Stimulated activated CD4-positive, alpha-beta T cell treated with anti-CD3 and anti-CD28 coated beads, Interleukin-1b, Interleukin-23, amount 100 ng/mL, for 48 hours (primary cell): Measurements from ENCODE around the gene RBM48.

ENCODE experiments used
- DNase-seq: peaks from one replicate; pipeline ENCODE4 v3.0.0-alpha.2; 2020

RBM48 gene

GRCh38 chr7:92546856-92547497, 18.4 kb downstream of the RBM48 start:
- no peak for DNase-seq

- DNase-seq: no peak
These were observed 19.0 kb downstream of the RBM48 start for GRCh38 chr7:92547579-92547978.

- no peak for DNase-seq
These were observed 21.6 kb downstream of the RBM48 start for GRCh38 chr7:92550194-92550593.

DNA sequence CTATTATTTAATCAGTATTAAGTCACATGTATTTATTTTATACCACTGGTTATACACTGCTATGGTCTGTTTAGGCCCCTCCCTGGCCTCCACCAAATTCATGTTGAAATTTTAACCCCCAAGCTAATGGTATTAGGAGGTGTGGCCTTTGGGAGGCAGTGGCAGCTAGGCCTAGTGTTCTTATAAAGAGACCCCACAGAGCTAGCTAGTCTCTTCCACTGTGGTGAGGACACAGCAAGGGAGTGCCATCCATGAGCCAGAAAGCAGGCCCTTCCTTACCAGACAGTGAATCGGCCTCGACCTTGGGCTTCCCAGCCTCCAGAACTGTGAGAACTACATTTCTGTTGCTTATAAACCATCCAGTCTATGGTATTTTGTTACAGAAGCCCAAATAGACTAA, 28.7 kb downstream of the RBM48 start:
- no peak for DNase-seq

GRCh38 chr7:92557808-92558362, 29.3 kb downstream of the RBM48 start:
- DNase-seq: no peak

DNA sequence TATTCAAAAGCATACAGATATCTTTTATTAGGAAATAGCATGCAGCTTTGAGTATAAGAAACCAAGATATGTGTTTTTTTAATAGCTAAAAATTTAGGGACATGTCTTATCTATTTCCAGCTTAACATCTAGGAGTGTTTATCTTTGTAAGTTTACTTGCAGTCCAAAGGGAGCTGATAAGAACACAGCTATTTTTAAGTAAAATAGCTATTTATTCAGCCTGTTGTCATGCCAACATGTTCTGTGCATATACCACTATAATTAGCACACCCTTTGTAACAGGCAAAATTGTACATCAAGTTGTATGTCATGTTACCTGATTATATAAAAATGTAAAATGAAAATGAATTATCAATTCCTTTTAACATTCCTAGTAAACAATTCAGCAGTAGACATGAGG, 32.0 kb downstream of the RBM48 start:
- DNase-seq: no peak

GRCh38 chr7:92563345-92563744, 34.8 kb downstream of the RBM48 start:
- no peak for DNase-seq

DNA sequence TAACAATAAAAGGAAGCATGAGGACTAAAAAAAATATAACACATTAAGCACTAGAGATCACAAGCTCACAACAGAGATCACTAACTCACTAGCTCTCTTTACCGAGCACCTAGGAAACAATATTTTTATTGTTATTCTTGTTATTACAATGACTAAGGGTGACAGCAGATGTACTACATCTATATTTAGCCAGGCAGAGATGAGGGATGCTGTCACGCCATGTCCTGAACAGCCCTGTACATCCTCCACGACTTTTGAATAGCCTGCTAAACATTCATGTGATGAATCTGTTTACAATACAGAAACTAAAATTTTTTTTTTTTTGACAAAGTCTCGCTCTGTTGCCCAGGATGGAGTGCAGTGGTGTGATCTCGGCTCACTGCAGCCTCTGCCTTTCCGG, 38.9 kb downstream of the RBM48 start:
- DNase-seq: no peak

GRCh38 chr7:92569137-92569536, 40.5 kb downstream of the RBM48 start:
- DNase-seq: no peak

GRCh38 chr7:92576296-92576695, 47.7 kb downstream of the RBM48 start:
- DNase-seq: no peak

DNA sequence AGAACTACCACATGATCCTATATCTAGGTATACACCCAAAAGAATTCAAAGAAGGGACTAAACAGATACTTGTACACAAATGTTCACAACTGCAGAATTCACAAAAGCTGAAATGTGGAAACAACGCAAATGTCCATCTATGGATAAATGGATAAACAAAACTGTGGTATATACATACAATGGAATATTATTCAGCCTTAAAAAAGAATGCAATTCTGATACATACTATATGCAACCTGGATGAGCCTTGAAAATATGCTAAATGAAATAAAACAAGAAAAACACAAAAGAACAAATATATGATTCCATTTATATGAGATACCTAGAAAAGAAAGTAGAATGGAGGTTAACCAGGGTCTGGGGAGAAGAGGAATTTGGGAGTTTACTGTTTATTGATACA, 54.4 kb downstream of the RBM48 start:
- no peak for DNase-seq

- DNase-seq: no peak
These were observed 56.4 kb downstream of the RBM48 start for GRCh38 chr7:92584953-92585352.

DNA sequence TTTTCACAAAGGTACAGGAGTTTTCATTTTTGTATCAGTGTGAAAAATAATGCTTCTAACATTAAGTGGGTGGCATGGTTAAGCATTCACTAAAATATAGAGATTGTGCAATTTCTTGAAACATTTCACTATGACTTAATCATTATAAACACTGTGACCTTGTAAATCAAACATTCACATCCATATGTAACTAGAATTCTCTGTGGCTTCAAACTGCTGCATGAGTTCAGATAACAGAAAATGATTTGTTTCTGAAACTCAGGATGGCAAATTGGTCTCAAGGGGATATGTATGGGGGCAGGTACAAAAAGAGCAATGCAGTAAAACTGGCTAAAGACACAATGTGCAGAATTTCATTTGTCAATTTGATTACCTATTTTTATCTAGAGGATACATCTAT, 57.8 kb downstream of the RBM48 start:
- no peak for DNase-seq

DNA sequence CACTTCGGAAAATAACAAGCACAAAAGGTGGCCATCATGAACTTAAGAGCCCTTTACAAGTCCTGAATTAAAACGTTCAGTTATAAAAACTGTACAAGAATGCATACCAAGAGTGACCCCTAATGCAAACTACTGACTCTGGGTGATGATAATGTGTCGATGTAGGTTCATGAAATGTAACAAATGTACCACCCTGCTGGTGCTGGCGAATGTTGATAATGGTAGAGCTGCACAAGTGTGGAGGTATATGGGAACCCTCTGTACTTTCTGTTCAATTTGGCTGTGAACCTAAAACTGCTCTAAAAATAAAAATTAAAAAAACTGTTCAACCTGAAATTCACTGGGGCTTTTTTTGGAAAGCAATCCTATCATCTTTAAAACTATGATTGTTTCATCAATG, 58.2 kb downstream of the RBM48 start:
- DNase-seq: no peak
